Dermis blood vessel endothelial cell (primary cell): Measurements from ENCODE around the gene TNFRSF1A. TPM values are rescaled to one million over a fixed set of nuclear protein-coding genes. Genes with fewer than 3 reads are reported as not detected.

ENCODE experiments used
- DNase-seq: peaks from one replicate; pipeline ENCODE4 v3.0.0; 2010
- total RNA-seq: library from RNA; depleted of rRNA; stranded (reverse); fragments of >200 nt; gene quantifications from 2 replicates; pipeline ENCODE4 v1.2.3, GENCODE V29; 2014

Gene TNFRSF1A
- total RNA-seq, 1 donor from 2014 or later = 67.6 TPM

DNA sequence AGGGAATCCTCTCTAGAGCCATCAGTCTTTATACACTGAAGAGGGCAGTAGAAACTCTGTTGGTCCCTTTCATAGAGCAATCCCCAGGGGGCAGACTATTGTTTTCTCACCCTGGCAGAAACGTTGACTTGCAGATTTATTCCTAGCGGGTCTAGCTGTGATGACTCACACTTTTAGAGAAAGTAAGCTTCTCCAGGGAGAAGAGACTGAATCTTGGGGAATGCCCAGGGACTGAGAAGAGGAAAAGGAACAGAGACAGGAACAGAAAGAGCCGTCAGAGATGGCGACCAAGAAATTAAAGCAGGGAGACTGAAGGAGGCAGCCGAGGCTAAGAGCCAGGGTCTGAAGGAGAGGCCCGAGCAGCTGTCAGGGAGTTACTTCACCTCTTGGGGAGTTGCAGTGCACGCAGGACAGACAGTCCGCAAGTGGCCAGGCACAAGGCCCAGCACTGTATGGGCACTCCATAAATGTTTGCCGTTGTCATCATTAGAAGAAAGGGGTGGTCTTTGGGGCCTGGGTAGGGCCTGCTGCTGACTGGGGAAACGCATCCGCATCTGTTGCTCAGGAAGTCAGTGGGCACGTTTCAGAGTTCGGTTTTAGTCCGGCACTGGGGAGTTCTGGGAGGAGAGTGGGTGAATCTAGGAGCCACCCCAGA is 18.4 kb downstream of the TNFRSF1A start:
- peak; percentile 97 for DNase-seq

- no peak for DNase-seq
Measured at GRCh38 chr12:6322969-6323339, 18.9 kb downstream of the TNFRSF1A start.

DNA sequence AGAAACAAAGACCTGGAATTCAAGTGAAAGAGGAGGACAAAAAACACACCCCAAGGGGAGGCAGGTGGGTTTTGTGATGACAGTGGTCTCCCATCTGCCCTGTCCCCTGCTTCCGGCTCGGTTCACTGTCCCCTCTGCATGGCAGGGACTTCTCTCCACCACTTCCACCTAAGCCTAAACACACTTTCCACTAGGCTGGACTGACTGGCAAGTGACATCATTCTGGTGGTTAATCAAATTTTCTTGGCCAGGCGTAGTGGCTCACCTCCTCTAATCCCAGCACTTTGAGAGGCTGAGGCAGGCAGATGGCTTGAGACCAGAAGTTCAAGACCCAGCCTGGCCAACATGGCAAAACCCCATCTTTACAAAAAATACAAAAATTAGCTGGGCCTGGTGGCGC is 19.5 kb downstream of the TNFRSF1A start:
- peak; percentile 64 for DNase-seq

- DNase-seq = peak; percentile 40
Measured at GRCh38 chr12:6321905-6322304, 20.0 kb downstream of the TNFRSF1A start.

DNA sequence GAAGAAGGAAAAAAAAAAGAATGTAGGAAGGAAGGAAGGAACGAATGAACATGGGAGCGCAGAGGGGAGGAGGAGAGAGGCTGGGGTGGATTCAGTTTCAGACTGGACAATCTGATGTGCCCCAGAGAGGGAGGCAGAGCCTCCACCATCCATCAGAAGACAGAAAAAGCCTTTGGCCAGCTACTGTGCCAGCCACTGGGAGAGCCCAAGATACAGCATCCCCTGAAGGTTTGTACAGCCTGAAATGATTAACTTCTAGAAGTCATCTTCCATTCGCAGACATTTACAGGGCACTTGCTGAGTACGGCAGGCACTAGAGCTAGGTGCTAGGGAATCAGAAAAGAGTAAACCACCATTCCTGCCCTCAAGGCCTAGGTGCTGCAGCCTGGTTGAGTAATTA is 22.4 kb downstream of the TNFRSF1A start:
- no peak for DNase-seq

- DNase-seq = no peak
Measured at GRCh38 chr12:6318440-6318879, 23.4 kb downstream of the TNFRSF1A start.

GRCh38 chr12:6317693-6318439 is 24.0 kb downstream of the TNFRSF1A start:
- DNase-seq = no peak

GRCh38 chr12:6316921-6317692 is 24.8 kb downstream of the TNFRSF1A start:
- no peak for DNase-seq

DNA sequence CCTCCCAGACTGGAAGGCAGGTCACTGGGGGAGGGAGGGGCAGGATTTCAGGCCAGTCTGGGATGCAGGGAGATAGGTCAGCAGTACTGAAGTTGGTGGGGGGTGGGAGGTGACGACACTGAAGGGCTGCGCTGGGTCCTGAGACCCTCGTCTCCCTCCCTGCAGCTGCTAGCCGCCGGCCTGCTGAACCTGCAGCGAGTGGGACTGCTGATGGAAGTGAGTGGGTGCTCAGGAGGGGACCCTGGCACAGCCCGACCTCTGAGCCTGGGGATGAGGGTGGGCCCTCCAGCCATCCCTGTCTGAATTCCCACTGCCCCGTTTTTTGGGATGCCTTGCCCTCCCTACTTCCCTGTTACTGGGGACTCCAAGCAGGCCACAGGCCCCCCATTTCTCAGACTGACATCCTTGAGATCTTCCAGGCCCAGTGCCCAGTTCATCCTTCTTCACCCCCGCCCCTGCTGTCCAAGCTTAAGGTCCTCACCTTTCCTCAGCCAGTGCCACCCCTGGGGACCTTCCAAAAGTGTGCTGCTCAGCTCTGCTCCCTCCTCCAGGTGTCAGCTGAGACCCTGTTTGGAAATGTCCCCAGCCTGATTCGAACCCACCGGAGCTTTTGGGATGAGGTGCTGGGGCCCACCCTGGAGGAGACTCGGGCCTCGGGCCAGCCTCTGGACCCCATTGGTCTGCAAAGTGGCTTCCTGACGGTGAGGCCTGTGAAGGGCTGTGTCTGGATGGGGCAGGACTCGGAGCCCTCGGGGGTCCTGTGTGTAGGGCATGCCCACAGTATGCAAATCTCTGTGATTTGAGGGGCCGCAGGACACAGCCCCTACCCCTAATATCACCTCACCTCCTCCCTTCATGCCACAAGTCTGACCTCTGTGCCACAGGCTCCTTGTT is 25.9 kb downstream of the TNFRSF1A start:
- DNase-seq = no peak

DNA sequence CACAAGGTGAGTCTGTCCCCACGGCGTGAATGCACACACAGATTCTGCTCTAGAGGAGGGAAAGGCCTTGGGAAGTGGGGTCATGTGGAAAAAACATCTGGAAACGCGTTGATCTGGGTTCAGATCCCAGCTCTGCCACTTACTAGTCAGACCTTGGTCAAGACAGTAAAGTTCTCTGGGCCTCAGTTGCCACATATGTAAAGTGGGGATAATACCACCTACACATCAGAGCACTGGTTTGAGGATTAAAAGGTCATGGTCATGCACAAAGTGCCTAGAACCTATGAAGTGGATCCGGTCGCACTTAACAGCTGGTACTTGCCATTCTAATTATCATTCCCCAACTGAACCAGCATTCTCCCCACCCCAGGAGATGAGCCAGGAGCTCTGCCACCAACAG is 26.7 kb downstream of the TNFRSF1A start:
- no peak for DNase-seq

GRCh38 chr12:6314776-6315175 is 27.1 kb downstream of the TNFRSF1A start:
- DNase-seq = no peak

- no peak for DNase-seq
Measured at GRCh38 chr12:6313326-6313940, 28.4 kb downstream of the TNFRSF1A start.

GRCh38 chr12:6312529-6313325 is 29.1 kb downstream of the TNFRSF1A start:
- no peak for DNase-seq

- no peak for DNase-seq
Measured at GRCh38 chr12:6311822-6312528, 29.9 kb downstream of the TNFRSF1A start.

DNA sequence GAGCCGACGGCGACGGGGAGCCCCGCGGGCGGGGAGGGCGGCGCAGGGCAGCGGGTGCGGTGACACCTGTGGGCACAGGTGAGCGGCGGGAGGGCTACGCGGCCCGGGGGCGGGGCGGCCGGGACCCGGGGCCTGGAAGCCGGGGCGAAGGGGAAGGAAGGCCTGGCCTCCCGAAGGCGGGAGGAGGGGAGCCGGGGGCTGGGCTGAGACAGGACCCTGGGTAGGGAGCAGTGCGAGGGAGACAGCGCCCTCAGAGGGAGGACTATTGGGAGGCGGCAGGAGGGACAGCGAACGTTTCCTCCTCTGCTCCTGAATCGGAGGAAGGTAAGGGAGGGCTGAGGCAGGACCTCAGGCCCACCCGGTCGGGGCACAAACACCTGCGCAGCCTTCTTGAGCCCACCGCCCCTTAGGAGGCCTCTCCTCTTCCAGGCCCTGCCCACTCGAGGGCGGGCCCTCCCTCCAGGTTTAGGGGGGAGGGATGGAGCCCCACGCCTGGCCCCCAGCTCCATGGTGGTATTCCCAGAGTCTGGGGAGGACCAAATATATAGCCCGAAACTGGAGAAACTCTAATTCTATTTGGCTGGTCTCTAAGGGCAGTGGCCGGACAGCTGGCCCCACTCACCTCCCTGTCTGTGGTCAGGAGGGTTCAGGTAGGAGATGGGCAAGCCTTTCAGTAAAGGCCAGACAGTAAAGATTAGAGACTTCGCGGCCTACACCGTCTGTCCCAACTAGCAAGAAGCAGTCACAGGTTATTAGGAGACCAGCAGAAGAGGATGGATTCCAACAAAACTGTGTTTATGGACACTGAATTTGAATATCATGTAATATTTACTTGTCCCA is 30.9 kb downstream of the TNFRSF1A start:
- DNase-seq = no peak

- no peak for DNase-seq
Measured at GRCh38 chr12:6307529-6307928, 34.3 kb downstream of the TNFRSF1A start.

DNA sequence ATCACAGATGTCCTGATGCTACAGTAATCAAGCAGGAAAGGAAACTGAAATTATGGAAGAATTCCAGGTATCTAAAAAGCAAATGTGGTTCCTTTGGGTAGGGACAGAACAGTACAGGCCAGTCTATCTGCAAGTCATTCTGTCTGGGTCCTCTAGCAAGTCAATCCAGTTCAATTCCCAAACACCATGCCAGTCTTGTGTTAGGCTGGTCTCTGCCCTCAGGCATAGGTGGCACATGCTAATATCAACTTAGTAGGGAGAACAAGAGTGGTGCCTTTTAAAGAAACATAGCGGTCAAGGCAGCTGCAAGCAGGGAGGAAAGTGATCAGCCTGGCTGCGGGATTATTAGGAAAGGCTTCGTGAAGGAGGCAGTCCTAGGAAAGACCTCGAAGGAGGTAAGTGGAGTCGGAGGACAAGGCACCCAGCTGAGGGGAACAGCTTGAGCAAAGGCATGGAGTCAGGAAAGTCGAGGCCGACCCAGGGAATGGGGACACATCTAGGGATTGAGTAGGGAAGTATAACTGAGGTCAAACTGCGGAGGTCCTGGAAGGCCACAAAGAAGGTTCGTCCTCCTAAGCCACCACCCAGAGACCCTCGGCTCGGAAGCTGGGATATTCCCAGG is 35.2 kb downstream of the TNFRSF1A start:
- no peak for DNase-seq

GRCh38 chr12:6306151-6306550 is 35.7 kb downstream of the TNFRSF1A start:
- DNase-seq = no peak

DNA sequence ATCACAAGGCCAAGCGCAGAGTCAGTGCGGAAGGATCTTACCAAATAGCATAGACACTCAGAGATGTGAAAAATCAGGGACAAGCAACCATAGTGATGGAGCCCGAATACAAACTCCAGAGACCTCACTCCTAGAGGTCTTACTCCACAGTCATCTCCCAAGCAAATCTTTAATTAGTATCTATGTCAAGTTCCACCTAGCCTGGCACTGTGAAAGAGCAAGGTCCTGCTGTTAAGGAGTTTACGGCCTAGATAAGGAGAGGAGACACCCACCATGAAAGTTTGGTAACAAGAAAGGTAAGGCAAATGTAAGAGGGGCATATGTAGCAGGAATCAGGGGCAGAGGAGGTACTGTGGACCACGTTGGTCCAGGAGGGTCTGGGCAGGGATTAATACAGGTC is 38.8 kb downstream of the TNFRSF1A start:
- no peak for DNase-seq
